A549 treated with GW870086 at 1 μM for 4 hours (cell line): ENCODE results near the gene DRC3. TPM values are rescaled to one million over a fixed set of nuclear protein-coding genes. Genes with fewer than 3 reads are reported as not detected.

Source experiments
- total RNA-seq: library from RNA; stranded (reverse); fragments of 200-300 nt; extraction: Qiagen RNA extraction; gene quantifications from 5 replicates; pipeline ENCODE4 v1.2.3, GENCODE V29; 2022; ENCODE audit warnings: low read depth

The DRC3 gene
- 1.4 to 2.4 TPM (median 1.8 TPM) in 5 replicates for total RNA-seq

DNA sequence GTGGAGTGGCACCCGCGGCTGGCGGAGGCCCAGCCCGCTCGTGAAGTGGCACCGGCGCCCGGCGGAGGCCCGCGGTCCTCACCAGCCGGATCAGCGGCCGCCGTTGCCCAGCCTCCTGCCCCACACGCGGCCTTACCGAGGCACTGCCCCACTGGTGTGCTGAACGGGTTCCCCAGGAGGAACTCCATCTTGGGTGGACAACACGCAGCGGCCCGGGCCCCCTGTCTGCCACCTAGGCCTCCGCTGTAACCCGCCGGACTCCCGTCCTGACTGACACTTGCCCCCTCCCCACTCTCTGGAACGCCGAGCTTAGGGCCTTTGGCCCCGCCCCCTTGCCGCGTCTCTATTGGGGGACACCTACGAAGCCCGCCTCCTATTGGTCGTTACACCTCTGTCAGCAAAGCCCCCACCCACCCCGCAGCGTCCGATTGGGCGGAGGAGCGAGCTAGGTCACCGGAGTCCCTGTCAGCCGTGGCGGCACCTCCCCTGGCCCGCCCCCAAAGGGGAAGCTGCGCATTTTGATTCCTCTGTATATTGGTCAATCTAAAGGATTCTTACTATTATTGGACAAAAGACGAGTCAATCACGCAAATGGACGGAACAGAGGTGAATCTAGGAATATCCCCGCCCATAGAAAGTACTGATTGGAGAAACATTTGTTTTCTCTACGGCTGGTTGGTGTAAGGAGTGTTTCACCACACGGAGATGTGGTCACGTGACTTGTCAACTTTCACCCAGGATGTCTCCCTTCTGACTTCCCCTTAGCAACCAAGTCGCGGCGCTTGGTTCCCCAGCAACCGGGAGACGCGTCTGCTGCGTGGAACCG, at the start of gene DRC3, which contains the start of gene TOM1L2:
Gene DRC3 (plus strand): TSS at position 737 of the 826 bp plus-strand sequence. CDS start 4,737 bp downstream, outside the sequence.
Gene TOM1L2 (minus strand): TSS at position 275 of the 826 bp plus-strand sequence. CDS start 87 bp downstream, at position 188.

GRCh38 chr17:18038861-18039534, 66.3 kb downstream of the DRC3 start, which contains the start of the genes ATPAF2 and GID4:
ATPAF2 (minus strand) TSS chr17:18039168; CDS start chr17:18039013, 155 bp downstream.
GID4 (plus strand) TSS chr17:18039408; CDS start chr17:18039465, 57 bp downstream.

Other genes with a start within 250 kb of the DRC3 start
- gene SREBF1, start 135.9 kb upstream of the DRC3 start, total RNA-seq: 58.2 to 79.7 TPM (median 73.7 TPM) in 5 replicates
- gene TOM1L2, start 462 bp upstream of the DRC3 start, total RNA-seq: 15.2 to 23.5 TPM (median 20.2 TPM) in 5 replicates
- 18.8 to 31.5 TPM (median 26.6 TPM) in 5 replicates for gene ATPAF2, start 66.3 kb downstream of the DRC3 start, total RNA-seq
- 8.5 to 11.9 TPM (median 10.7 TPM) in 5 replicates for gene GID4, start 66.5 kb downstream of the DRC3 start, total RNA-seq
- 43.1 to 53.9 TPM (median 50.9 TPM) in 5 replicates for gene DRG2, start 115.1 kb downstream of the DRC3 start, total RNA-seq
- gene MYO15A, start 135.9 kb downstream of the DRC3 start, total RNA-seq: 0.28 to 1.1 TPM (median 0.71 TPM) in 5 replicates
- gene ALKBH5, start 211.0 kb downstream of the DRC3 start, total RNA-seq: 47.1 to 54.5 TPM (median 51.4 TPM) in 5 replicates